Measurements from ENCODE around the gene HRG. TPM values are rescaled to one million over a fixed set of nuclear protein-coding genes. Genes with fewer than 3 reads are reported as not detected.

HRG gene
- total and polyA plus RNA-seq, 2 of the 8 experiments (the other 6 are each of a cell fraction or from before 2014, with no cell fraction given) = 0.03 to 0.15 TPM

DNA sequence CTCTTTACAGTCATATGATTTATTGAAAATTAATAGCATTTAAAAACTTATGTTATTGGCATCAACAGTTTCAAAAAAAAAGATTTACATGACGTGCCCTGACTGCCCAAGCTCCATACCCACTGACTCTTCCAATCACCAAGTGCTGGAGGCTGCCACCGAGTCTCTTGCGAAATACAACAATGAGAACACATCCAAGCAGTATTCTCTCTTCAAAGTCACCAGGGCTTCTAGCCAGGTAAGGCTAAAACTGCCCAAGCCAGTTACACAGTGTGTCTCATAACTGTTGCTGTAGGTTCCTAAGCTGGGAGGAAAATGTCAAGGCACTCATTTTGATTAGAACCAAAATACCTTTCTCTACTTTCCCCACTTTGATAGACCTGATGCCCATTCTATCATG is 21.1 kb upstream of the HRG start:
- Histone ChIP-seq H2AFZ (ENCODE audit: low read length) (no peak overlapping the region), H4K20me1 (replicated peaks in 1 of 2; ENCODE audit: control insufficient read depth in 1 of 2, insufficient read depth in 2 of 2, low read length in 2 of 2) (no peaks in the 10 kb centered on the region), H3K14ac (ENCODE audit: insufficient read length) (no peak overlapping the region), H2BK12ac (ENCODE audit: low read depth, low read length) (peak overlapping the region; percentile 30; the same call in 1 of the 2 replicates), H3K23ac (ENCODE audit: insufficient read length) (no peak overlapping the region), H2AK5ac (ENCODE audit: low read depth, low read length) (no peak overlapping the region), H2BK20ac (ENCODE audit: low read length) (peak overlapping the region; percentile 8; the same call in 1 of the 2 replicates), H3K79me2 (ENCODE audit: control insufficient read depth in 1 of 2, insufficient read depth in 2 of 2, low read length in 2 of 2) (no peaks in the 10 kb centered on the region), H3K4me3 (ENCODE audit: extremely low read depth in 1 of 4, insufficient read depth in 2 of 4, low read depth in 3 of 4, low read length in 4 of 4) (no peak overlapping the region), H3K4me2 (ENCODE audit: insufficient read depth in 1 of 2, low read depth in 2 of 2, low read length in 2 of 2) (no peak overlapping the region), H3K18ac (ENCODE audit: extremely low read depth, low read length) (no peak overlapping the region), H4K8ac (ENCODE audit: extremely low read depth, insufficient read depth, low read length) (no peak overlapping the region), H3K9ac (replicated peaks in 1 of 4; ENCODE audit: extremely low read depth in 1 of 4, low read depth in 3 of 4, low read length in 3 of 4) (no peak overlapping the region), H3K4ac (replicated peaks; ENCODE audit: insufficient read length, low read depth, low read length) (no peak overlapping the region), H2BK5ac (ENCODE audit: low read depth, low read length) (no peak overlapping the region), H3K27me3 (replicated peaks in 1 of 4; ENCODE audit: control insufficient read depth in 3 of 4, extremely low read depth in 1 of 4, insufficient read depth in 3 of 4, low read length in 3 of 4) (no peaks in the 10 kb centered on the region; a peak in 1 of 7 replicates), H3K9me3 (ENCODE audit: insufficient read depth in 2 of 2, low read depth in 1 of 2, low read length in 1 of 2) (no peaks in the 10 kb centered on the region), H3K23me2 (ENCODE audit: low read depth, low read length) (no peaks in the 10 kb centered on the region), H3K27ac (ENCODE audit: low read depth, low read length) (no peak overlapping the region), H3K4me1 (replicated peaks in 1 of 4; ENCODE audit: control insufficient read depth in 3 of 4, insufficient read depth in 4 of 4, low read length in 3 of 4) (peaks cover 5 to 12% (median 8%) of the 10 kb centered on the region in 4 experiments; a peak in 5 of 7 replicates), H3K36me3 (ENCODE audit: control insufficient read depth in 2 of 4, insufficient read depth in 4 of 4, low read length in 3 of 4) (no peaks in the 10 kb centered on the region), H3K56ac (replicated peaks; ENCODE audit: insufficient read length, low read depth, low read length) (no peak overlapping the region), H3K79me1 (ENCODE audit: low read depth, low read length) (no peaks in the 10 kb centered on the region), H4K91ac (replicated peaks; ENCODE audit: insufficient read length, low read length) (no peak overlapping the region), H2BK15ac (ENCODE audit: low read length) (no peak overlapping the region), H4K5ac (ENCODE audit: insufficient read length, low read depth, low read length) (no peak overlapping the region), H2BK120ac (replicated peaks; ENCODE audit: low read depth, low read length) (no peak overlapping the region)
- FAIRE-seq (no peak), DNase-seq (ENCODE audit: low read depth in 1 of 2, low spot score in 2 of 2) (peak in 1 of 2 experiments; percentile 33)
- CTCF ChIA-PET (ENCODE audit: partially characterized antibody) = interaction anchor here (0.5 to 3.3 kb wide), 6 partner anchors 9 to 30 kb away, joined by 4 to 15 read pairs (median 6); no protein-coding TSS in a partner anchor
- TF ChIP-seq BCL11A (IDR thresholded peaks at IDR 0.05; ENCODE audit: low read depth in 2 of 2, low read length in 2 of 2) = no peak
- no peak for TF ChIP-seq MAFK (IDR thresholded peaks at IDR 0.05; ENCODE audit: low read depth, low read length)
- peak; percentile 74 for TF ChIP-seq CEBPB (IDR thresholded peaks at IDR 0.05; ENCODE audit: low read depth, low read length)
- TF ChIP-seq, protein P1, sequence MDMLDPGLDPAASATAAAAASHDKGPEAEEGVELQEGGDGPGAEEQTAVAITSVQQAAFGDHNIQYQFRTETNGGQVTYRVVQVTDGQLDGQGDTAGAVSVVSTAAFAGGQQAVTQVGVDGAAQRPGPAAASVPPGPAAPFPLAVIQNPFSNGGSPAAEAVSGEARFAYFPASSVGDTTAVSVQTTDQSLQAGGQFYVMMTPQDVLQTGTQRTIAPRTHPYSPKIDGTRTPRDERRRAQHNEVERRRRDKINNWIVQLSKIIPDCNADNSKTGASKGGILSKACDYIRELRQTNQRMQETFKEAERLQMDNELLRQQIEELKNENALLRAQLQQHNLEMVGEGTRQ (IDR thresholded peaks at IDR 0.05; ENCODE audit: low read length) = no peak
- 89% methylated on average over 3 of the region's 3 CpGs; no CpG with 5 or more reads in 1 of the 2 experiments for whole genome bisulfite sequencing, 2 experiments (ENCODE audit: extremely low coverage in 1 of 2, insufficient coverage in 1 of 2, insufficient read length in 1 of 2, insufficient replicate concordance in 2 of 2, low coverage in 1 of 2, low lambda C conversion rate in 2 of 2, missing lambda C conversion rate in 1 of 2)
- POLR2A ChIA-PET (ENCODE audit: partially characterized antibody) = interaction anchor here (1.0 to 3.0 kb wide), 4 partner anchors 13 to 139 kb away, joined by 3 to 13 read pairs (median 4); partner anchors contain the start of gene EIF4A2
